ENCODE measurements around the gene ANKRD33B. TPM values are rescaled to one million over a fixed set of nuclear protein-coding genes. Genes with fewer than 3 reads are reported as not detected.

Gene ANKRD33B
- total and polyA plus RNA-seq, 2 of the 8 experiments (the other 6 are each of a cell fraction or from before 2014, with no cell fraction given): 6.9 to 20.6 TPM

DNA sequence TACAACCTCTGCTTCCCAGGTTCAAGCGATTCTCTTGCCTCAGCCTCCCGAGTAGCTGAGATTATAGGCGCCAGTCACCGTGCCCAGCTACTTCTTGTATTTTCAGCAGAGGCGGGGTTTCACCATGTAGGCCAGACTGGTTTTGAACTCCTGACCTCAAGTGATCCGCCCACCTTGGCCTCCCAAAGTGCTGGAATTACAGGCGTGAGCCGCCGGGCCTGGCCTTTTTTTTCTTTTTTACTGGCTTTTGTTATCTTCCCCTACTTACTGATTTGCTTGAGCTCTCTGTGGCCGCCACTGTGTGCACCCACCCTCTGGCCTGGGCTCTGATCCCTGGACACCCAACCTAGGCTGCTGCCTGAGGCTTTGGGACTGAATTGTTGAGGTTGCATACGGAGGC is 60.3 kb downstream of the ANKRD33B start (continued):
- TF ChIP-seq, protein P1, sequence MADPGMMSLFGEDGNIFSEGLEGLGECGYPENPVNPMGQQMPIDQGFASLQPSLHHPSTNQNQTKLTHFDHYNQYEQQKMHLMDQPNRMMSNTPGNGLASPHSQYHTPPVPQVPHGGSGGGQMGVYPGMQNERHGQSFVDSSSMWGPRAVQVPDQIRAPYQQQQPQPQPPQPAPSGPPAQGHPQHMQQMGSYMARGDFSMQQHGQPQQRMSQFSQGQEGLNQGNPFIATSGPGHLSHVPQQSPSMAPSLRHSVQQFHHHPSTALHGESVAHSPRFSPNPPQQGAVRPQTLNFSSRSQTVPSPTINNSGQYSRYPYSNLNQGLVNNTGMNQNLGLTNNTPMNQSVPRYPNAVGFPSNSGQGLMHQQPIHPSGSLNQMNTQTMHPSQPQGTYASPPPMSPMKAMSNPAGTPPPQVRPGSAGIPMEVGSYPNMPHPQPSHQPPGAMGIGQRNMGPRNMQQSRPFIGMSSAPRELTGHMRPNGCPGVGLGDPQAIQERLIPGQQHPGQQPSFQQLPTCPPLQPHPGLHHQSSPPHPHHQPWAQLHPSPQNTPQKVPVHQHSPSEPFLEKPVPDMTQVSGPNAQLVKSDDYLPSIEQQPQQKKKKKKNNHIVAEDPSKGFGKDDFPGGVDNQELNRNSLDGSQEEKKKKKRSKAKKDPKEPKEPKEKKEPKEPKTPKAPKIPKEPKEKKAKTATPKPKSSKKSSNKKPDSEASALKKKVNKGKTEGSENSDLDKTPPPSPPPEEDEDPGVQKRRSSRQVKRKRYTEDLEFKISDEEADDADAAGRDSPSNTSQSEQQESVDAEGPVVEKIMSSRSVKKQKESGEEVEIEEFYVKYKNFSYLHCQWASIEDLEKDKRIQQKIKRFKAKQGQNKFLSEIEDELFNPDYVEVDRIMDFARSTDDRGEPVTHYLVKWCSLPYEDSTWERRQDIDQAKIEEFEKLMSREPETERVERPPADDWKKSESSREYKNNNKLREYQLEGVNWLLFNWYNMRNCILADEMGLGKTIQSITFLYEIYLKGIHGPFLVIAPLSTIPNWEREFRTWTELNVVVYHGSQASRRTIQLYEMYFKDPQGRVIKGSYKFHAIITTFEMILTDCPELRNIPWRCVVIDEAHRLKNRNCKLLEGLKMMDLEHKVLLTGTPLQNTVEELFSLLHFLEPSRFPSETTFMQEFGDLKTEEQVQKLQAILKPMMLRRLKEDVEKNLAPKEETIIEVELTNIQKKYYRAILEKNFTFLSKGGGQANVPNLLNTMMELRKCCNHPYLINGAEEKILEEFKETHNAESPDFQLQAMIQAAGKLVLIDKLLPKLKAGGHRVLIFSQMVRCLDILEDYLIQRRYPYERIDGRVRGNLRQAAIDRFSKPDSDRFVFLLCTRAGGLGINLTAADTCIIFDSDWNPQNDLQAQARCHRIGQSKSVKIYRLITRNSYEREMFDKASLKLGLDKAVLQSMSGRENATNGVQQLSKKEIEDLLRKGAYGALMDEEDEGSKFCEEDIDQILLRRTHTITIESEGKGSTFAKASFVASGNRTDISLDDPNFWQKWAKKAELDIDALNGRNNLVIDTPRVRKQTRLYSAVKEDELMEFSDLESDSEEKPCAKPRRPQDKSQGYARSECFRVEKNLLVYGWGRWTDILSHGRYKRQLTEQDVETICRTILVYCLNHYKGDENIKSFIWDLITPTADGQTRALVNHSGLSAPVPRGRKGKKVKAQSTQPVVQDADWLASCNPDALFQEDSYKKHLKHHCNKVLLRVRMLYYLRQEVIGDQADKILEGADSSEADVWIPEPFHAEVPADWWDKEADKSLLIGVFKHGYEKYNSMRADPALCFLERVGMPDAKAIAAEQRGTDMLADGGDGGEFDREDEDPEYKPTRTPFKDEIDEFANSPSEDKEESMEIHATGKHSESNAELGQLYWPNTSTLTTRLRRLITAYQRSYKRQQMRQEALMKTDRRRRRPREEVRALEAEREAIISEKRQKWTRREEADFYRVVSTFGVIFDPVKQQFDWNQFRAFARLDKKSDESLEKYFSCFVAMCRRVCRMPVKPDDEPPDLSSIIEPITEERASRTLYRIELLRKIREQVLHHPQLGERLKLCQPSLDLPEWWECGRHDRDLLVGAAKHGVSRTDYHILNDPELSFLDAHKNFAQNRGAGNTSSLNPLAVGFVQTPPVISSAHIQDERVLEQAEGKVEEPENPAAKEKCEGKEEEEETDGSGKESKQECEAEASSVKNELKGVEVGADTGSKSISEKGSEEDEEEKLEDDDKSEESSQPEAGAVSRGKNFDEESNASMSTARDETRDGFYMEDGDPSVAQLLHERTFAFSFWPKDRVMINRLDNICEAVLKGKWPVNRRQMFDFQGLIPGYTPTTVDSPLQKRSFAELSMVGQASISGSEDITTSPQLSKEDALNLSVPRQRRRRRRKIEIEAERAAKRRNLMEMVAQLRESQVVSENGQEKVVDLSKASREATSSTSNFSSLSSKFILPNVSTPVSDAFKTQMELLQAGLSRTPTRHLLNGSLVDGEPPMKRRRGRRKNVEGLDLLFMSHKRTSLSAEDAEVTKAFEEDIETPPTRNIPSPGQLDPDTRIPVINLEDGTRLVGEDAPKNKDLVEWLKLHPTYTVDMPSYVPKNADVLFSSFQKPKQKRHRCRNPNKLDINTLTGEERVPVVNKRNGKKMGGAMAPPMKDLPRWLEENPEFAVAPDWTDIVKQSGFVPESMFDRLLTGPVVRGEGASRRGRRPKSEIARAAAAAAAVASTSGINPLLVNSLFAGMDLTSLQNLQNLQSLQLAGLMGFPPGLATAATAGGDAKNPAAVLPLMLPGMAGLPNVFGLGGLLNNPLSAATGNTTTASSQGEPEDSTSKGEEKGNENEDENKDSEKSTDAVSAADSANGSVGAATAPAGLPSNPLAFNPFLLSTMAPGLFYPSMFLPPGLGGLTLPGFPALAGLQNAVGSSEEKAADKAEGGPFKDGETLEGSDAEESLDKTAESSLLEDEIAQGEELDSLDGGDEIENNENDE (IDR thresholded peaks at IDR 0.05; ENCODE audit: insufficient replicate concordance, low read length): no peak
- no peak for TF ChIP-seq GABPA (IDR thresholded peaks at IDR 0.05; ENCODE audit: borderline replicate concordance, insufficient read depth, low read length)
- TF ChIP-seq SP2 (IDR thresholded peaks at IDR 0.05; ENCODE audit: low read length): no peak
- no peak for TF ChIP-seq TCF12 (IDR thresholded peaks at IDR 0.05; ENCODE audit: low read depth, low read length)
- TF ChIP-seq PHF8 (conservative IDR thresholded peaks at IDR 0.05; ENCODE audit: low read depth, low read length): no peak
- TF ChIP-seq, protein P2, sequence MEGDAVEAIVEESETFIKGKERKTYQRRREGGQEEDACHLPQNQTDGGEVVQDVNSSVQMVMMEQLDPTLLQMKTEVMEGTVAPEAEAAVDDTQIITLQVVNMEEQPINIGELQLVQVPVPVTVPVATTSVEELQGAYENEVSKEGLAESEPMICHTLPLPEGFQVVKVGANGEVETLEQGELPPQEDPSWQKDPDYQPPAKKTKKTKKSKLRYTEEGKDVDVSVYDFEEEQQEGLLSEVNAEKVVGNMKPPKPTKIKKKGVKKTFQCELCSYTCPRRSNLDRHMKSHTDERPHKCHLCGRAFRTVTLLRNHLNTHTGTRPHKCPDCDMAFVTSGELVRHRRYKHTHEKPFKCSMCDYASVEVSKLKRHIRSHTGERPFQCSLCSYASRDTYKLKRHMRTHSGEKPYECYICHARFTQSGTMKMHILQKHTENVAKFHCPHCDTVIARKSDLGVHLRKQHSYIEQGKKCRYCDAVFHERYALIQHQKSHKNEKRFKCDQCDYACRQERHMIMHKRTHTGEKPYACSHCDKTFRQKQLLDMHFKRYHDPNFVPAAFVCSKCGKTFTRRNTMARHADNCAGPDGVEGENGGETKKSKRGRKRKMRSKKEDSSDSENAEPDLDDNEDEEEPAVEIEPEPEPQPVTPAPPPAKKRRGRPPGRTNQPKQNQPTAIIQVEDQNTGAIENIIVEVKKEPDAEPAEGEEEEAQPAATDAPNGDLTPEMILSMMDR (IDR thresholded peaks at IDR 0.05; ENCODE audit: control extremely low read depth in 1 of 3, insufficient read depth in 1 of 3, low read depth in 1 of 3, low read length in 3 of 3): no peak
- TF ChIP-seq SIX5 (IDR thresholded peaks at IDR 0.05; ENCODE audit: low read depth, low read length): no peak
- TF ChIP-seq ZNF274 (IDR thresholded peaks at IDR 0.05; ENCODE audit: borderline replicate concordance, extremely low read depth, low read length): no peak
- no peak for TF ChIP-seq JUN (IDR thresholded peaks at IDR 0.05; ENCODE audit: low read depth, low read length)
- no peak for TF ChIP-seq TEAD4 (IDR thresholded peaks at IDR 0.05; ENCODE audit: low read depth, low read length)
